DMS79 treated with DMSO at 0.1 percent for 48 hours (cell line): ENCODE results near the gene SLC37A2.

Source experiments
- DNase-seq: peaks from one replicate; lab custom pipeline; 2025; lab: John Stamatoyannopoulos, UW

The SLC37A2 gene

DNA sequence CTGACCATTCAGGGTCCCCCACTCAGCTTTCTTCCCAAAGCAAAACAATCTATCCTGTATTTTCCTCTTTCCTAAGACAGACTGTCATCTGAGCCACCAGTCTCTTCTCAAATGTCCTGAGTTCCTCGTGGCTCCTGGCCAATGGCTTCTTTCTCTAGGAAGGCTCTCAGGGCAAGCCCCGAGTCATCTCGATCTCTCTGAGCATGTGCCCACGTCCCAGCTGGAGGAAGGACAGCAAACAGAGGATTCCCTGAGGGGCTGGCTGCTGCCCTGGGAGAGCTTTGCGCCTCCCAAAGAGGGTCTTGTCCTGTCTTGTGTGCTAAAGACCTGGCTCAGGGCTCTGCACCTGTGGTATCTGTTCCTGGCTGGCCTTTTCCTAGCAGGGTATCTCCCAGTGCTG, 8.3 kb downstream of the SLC37A2 start:
- DNase-seq: peak; percentile 57

DNA sequence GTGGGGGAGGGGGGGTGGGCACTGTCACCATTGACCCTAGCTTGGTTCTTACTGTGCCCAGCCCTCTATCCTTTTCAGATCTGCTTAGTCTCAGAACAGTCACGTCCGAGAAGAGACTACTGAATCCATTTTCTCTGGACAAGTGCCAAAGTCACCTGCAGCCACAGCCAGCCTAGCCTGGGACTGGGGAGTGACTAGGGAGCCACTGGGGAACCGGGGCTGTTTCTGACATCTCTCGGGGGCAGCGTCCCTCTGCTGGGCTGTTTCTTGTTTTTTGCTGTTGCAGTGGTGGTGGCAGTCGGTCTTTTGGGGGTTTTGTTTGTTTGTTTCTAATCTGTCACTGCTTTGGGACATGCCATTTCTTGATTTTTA, 8.7 kb downstream of the SLC37A2 start:
- DNase-seq: peak; percentile 39

DNA sequence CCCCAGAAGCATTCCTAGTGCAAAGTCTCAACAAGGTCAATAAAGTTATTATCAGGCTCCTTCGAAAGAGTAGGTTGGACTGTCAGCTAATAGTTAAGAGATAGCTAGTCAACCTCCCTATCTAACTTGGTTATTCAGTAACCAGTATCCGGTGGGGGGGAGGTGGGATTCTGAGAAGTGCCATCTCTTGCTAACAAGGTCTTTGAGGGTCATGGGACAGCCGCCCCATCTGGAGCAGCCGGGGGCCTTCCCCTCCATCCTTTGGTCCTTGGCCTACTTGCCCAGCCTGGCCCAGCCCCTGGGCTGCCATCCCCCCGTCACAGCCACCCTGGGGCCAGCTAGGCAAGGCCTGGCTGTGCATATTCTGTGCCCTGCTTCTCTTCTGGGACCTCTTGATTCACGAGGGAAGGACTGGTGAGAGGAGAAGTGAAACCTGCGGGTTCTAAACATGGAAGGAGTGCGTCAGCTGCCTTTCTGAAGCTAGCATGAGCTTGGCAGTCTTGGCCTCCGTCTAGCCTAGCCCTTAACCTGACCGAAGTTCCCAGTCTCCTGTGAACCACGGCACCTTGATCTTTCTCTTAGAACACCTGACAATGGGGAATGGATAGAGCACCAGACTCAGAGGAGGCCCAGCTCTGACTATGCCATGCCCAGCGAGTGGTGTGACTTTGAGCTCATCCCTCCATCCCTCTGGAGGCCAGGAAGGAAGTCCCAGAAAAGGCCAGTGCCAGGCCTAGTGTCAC, 9.3 kb downstream of the SLC37A2 start:
- no peak for DNase-seq

- no peak for DNase-seq
Measured at GRCh38 chr11:125072961-125073590, 10.0 kb downstream of the SLC37A2 start.

GRCh38 chr11:125073616-125074483, 10.7 kb downstream of the SLC37A2 start:
- DNase-seq: no peak

DNA sequence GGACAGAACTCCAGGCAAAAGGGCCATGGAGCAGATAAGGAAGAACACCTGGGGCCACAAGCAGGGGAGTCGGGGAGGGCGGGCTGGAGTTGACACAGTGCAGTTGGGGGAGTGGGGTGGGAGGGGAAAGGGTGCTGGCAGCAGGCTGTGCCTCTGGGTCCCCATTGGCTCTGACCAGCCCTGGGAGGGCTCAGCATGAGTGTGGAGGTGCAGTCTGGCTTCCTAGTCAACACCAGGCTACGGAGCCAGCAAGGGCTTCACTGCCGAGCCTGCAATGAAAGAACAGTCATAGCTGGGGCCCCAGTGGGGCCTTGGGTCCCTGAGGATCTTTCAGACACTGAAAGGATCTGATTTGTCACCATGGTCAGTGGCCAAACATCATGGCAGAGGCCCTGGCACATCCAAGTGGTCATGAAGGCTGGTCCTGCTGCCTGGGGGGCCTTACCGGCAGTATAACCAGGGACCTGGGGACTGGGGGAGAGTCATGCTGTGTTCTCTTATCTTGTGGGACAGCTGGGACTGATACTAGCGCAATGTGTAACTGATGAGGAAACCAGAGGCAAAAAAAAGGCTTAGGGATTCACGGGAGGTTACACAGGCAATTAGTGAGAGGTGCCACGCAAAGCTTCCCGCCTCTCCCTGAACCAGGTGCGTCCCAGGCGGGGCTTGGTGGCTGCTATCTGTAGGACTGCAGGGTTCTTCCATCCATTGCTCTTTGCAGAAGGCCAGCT, 11.6 kb downstream of the SLC37A2 start:
- no peak for DNase-seq

DNA sequence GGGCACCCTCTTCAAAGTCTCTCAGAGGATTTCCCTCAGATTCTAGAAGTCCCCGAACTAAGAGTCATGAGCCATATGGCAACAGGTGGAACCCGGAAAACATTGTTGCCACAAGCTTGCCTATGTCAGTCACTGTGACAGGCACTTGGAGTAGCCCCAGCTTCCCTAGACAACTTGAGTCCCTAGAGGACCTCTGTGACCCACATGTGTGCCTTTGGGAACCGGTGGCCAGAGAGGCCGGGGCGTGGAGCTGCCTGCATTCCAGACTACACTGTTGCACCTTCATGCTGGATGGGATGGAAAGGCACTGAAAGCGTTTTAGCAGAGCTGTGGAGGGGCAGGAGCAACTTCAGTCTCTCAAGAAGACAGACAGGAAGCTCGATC, 12.1 kb downstream of the SLC37A2 start:
- no peak for DNase-seq

DNA sequence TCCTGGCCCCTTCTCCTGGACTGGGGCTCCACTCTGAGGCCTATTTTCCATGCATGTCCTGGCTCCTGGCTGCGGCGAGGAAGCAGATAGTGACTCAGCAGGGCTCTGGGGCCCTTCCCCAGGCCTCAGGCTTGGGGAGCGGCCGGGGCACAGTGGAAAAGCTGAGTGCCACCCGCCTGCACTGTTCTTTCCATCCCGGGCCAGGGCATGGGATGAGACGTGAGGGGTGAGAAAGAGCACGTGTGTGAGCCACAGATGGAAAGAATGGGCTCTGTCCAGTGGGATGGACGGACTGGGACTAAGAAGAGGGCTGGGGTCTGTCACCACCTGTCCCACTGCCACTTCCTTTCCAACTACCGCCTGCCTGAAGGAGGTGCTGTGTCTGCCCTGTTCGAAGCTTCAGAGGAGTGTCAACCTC, 12.8 kb downstream of the SLC37A2 start:
- DNase-seq: no peak

DNA sequence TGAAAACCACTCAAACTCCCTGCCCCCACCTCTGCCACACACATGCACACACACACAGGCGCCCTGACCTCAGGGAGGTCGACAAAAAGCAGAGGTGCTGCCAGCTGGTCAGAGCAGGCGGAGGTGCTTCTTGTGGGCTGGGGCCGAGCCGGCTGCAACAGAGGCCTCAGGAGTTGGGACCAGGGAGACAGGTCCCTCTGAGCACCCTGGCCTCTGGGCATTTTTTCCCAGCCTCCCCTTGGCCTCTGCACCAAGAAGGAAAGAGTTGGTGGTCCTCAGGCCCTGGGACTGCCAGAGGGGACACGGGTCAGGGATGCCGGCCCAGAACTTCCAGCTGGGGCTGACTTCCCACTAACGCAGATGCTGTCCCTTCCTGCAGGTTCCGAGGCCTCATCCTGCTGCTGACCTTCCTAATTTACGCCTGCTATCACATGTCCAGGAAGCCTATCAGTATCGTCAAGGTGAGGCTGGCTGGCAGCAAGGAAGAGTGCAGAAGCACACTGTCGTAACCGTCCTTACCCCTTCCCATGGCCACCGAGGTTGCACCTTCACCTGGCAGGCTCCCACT, 13.4 kb downstream of the SLC37A2 start:
- no peak for DNase-seq

GRCh38 chr11:125078016-125078415, 14.9 kb downstream of the SLC37A2 start:
- DNase-seq: no peak

- DNase-seq: no peak
Measured at GRCh38 chr11:125078516-125079140, 15.5 kb downstream of the SLC37A2 start.

DNA sequence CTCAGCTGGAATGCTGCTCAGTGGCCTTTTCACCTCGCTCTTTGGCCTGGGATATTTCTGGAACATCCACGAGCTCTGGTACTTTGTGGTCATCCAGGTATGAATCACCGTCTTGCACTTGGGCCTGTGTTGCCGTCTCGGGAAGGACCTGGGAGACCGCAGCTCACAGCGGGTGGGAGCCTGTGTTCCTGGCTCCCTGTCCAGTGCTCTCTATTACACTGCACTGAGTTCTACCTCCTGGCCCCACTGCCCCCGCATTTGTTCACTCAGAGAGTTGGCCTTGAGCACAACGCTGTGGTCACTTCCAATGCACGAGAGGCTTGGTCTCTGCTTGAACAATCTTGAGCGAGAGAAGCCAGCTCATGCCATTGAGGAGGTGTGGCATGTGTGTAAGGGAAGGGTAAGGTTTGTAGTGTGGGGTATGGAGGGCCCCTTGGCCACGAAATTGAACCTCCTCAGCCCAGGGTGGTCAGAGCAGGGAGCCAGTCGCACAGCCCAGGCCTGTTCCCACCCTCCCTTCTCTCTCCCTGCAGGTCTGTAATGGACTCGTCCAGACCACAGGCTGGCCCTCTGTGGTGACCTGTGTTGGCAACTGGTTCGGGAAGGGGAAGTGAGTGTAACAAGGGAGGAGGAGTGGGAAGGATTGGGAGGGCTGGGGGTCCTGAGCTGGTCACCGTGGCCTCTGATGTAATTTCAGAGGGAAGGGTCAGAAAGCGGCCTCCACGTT, 16.2 kb downstream of the SLC37A2 start:
- no peak for DNase-seq

- no peak for DNase-seq
Measured at GRCh38 chr11:125079878-125080530, 16.9 kb downstream of the SLC37A2 start.

DNA sequence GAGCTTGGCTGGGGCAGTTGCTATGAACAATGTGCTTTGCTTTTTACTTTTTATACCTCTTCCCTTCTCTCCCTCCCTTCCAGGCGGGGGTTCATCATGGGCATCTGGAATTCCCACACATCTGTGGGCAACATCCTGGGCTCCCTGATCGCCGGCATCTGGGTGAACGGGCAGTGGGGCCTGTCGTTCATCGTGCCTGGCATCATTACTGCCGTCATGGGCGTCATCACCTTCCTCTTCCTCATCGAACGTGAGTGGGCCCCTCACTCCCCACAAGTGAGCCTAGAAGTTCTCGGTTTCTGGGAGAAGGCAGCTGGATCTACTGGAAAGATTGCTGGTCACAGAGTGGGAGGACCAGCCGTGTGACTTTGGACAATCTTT, 17.4 kb downstream of the SLC37A2 start:
- DNase-seq: no peak

GRCh38 chr11:125081098-125081798, 18.1 kb downstream of the SLC37A2 start:
- no peak for DNase-seq

DNA sequence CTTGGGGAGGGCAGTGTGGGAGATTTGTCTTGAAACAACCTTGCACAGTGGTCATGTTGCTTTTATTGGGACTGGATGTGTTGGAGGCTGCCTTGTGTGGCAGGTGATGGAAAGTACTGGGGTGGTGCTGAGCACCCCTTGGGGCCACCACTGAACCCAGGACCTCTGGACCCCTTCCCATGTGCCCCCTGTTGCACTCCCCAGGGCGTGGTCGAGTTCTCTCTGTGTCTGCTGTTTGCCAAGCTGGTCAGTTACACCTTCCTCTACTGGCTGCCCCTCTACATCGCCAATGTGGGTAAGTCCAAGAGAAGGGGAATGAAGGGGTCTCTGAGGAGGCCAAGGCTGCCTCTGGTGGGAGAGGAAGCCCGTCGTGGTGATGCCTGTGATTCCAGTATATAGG, 18.9 kb downstream of the SLC37A2 start:
- DNase-seq: no peak

GRCh38 chr11:125082611-125083311, 19.7 kb downstream of the SLC37A2 start:
- DNase-seq: no peak

DNA sequence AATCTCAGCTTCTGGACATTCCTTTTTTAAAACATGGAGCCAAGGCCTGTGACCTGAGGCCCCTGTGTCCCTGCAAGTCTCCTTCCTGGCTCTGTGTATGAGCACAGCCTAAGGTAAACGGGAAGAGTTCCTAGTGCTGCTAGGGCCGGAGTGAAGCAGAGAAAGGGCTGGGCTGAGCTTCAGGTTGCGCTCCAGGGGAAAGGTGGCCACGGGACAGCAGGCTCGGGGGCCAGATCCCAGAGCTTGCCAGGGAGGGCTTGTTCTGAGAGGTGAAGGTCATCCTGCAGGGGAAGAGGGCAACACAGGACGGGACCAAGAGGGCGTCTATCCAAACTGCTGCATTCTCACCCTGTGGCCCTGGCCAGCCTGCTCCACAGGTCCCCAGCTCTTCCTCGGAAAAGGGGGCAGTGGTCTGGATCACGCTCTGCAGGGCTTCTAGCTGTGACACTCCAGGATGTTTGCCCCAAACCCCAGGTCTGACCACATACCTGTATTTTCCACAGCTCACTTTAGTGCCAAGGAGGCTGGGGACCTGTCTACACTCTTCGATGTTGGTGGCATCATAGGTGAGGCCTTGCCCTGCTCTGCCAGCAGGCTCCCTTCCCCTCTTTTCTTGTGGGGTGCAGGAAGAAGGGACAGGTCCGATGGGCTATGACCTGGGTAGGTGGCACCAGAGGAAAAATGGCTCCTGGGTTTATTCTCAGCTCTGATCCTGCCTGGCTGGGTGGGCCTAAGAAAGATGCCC, 20.4 kb downstream of the SLC37A2 start:
- no peak for DNase-seq
